Left colon (tissue), 2 donors: ENCODE results near the gene TNIP1. TPM values are rescaled to one million over a fixed set of nuclear protein-coding genes. Genes with fewer than 3 reads are reported as not detected.
A peak's percentile ranks its signal among the peaks of the same experiment; 100 is the strongest.

Experiments
- ATAC-seq: fragments of 200-7000 bp; cut with Tn5 transposase; one replicate; pipeline ENCODE4 v1.9.1; 2020; ENCODE audit warnings: mild to moderate bottlenecking, moderate library complexity
- DNase-seq, 2 donors: peaks; one replicate each; pipeline ENCODE4 v3.0.0-alpha.2; 2020
- intact Hi-C, 2 donors: fragments of 100-400 bp; cut with DNase I in 1 of 2; cut with micrococcal nuclease in 1 of 2; formaldehyde crosslinking; loops; one replicate each; pipeline versions ENCODE4 v1.11.2 to v1.14.0; 2022; cut with DNase I, micrococcal nuclease
- total RNA-seq, 2 donors: library from RNA; stranded (reverse); fragmentation: NEBNext Ultra II Directional; extraction: Animal tissue kit (Norgen Biotek cat#: 25700); gene quantifications; one replicate each; pipeline ENCODE4 v1.2.1, GENCODE V29; 2021
- donor health status: DM: no; HTN: no; CAD: no.
- donor health status: DM: yes; HTN: yes; CAD: no.

The TNIP1 gene
- total RNA-seq, 2 donors from 2014 or later: 200 to 215 TPM

DNA sequence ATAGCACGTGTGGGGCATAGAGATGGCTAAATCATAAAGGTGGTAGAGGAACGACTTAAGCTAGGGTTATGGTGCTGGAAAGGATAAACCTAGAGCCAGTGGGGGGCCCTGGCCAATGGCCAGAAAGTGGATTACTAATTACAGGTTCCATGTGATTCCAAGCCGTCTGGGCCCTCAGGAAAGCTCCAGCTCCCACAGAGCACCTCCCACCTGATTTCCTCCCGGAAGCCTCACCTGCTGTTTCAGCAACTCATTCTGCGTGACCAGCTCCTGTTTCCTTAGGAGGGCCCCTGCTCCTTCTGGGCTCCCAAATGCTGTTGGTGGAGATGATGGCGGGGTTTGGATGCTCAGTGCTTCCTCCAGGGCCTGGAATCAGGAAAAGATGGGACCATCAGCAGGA is 44.3 kb downstream of the TNIP1 start:
- intact Hi-C loops: no loop called here
- no peak for ATAC-seq
- DNase-seq: no peak

DNA sequence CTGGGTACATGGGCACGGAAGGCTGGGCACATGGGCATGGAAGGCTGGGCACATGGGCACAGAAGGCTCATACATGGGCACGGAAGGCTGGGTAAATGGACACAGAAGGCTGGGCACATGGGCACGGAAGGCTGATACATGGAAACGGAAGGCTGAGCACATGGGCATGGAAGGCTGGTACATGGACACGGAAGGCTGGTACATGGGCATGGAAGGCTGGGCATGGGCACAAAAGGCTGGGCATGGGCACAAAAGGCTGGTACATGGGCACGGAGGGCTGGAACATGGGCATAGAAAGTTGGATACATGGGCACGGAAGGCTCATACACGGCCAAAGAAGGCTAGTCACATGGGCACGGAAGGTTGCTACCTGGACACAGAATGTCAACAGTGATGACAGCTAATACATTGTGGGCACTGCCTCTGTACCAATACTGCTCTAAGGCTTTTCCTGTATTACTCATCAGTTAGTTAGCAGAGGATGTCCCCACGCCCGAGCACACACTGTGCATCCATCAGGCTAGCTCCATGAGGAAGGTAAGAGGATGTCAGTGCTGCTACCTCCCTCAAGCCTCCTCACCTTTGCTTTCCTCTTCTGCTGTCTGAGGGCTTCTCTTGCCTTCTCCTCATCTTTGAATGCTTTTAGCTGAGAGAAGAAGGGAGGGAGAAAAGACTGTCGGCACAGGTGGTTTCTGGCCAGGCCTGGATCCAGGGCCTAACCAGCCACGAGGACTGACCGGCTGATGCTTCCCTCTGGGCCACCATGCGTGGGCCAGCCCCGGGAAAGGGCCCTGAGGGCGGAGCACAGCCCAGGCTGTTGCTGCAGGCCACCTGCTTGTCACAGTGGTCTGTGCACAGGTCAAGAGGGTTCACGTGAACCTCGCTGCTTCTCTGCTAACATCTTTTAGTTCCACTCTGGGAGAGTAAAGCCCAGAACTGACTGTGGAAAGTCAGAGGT is 46.1 kb downstream of the TNIP1 start:
- DNase-seq (no peak), ATAC-seq (peak; percentile 30)
- intact Hi-C loops: no loop called here

DNA sequence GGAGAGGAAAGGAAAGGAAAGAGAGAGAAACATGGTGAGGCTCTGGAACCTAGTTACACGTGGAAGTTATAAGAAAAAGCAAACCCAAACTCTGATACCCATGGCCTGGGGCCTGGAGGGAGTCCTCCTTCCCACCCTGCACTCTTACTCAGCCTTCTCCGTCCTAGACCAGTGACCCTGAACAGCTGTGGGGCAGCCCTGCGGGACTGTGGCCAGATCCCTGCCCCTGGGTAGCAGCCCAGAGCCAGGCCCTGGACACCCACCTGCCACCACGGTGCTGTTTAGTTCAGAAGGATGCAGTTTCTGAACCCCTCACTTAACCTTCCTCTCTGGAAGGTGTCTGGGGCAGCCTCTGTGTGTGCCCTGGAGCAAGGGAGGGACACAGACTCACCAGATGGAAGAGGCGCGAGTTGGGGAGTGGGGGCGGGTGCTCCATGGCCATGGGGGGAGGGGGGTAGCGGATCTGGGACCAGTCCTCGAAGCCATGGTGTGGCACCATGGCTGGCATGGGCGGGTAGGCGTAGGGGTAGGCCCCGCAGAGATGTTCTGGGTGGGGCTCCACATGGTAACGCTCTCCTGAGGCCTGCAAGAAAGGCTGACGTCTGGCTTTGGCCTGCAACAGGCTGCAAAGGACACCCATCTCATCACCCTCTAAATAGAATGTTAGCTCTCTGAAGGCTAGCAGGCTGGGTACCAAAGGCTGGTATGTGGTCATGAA is 47.5 kb downstream of the TNIP1 start:
- ATAC-seq (no peak), DNase-seq (no peak)
- intact Hi-C loops: no loop called here

GRCh38 chr5:151031554-151031953 is 49.3 kb downstream of the TNIP1 start:
- intact Hi-C loops: no loop called here
- no peak for ATAC-seq
- DNase-seq: no peak

DNA sequence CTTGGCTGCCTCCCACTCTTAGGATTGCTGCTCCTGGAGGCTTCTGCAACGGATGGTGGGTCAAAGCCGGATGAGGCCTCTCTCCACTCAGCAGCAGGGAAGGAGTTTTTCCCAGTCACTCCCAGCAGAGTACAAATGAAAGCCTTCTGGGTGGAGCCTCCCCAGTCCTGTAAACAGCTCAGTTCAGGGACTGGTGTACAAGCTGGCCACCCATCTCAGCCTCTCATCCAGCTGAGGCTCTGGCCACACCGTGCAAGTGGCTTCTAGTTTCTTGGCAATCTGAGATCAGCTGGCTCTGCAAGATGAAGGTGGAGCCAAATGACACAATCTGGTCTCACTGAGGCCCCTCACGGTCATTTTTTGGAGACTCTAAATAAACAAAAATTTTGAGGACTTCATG is 50.5 kb downstream of the TNIP1 start:
- intact Hi-C loops: no loop called here
- DNase-seq (peak in 1 of 2 donors; percentile 50), ATAC-seq (peak; percentile 27)

DNA sequence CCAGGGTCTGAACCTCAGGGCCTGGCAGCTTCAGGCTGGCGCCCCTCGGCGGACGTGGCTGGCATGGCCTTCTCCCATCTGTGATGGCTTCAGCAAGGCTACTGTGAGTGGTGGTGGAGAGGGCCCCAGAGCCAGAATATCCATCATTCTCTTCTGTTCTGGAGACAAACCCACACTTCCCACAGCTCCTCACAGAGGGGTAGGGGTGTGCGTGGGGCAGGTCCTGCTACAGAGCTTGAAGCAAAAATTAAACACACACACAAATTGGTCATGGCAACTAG is 50.8 kb downstream of the TNIP1 start:
- intact Hi-C loops: no loop called here
- no peak for ATAC-seq
- DNase-seq: no peak

DNA sequence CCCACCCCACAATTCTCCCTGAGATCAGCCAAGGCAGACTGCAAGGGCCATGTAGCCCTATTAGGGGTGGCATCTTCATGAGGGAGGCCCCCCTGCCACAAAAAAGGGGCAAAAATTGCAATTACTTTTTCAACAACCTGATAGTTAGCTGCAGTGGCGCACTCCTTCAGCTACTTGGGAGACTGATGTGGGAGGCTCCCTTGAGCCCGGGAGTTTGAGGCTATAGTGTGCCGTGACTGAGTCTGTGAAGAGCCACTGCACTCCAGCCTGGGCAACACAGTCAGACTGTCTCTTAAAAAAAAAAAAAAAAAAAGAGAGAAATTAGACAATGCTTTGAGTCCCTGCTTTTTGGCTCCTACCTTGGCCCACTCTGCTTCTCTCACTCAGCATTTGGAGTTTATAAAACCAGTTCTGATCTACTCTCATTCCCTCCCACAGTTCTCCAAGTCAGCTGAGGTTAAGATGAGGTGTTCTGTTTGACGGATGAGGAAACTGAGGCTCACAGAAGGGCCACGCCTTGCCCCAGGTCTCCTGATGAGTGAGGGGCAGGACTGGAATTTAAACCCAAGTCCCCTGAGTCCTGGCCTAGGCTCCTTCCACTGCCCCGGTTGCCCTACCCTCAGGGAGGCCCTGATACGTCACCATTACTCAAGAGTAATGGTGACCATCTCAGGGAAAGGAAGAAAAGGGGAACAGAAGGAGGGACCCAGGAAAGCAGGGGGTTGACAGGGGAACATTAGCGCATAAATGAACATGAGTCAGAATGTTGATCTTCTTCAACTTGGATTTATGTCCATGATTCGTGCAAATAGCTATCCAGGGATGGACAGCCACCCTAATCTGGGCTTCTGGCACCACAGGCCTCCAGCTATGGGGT is 51.4 kb downstream of the TNIP1 start:
- ATAC-seq (no peak), DNase-seq (no peak)
- intact Hi-C loops: no loop called here

DNA sequence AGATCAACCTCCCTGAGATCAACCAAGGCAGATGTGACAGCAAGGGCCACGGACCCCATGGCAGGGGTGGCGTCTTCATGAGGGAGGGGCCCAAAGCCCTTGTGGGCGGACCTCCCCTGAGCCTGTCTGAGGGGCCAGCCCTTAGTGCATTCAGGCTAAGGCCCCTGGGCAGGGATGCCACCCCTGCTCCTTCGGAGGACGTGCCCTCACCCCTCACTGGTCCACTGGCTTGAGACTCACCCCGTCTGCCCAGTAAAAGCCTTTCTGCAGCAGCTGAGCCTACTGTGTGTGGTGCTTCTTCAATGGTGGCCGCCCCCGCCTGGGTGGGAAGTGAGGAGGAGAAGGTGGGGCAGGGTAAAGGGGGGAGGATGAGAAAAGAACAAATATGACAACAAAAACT is 52.1 kb downstream of the TNIP1 start:
- ATAC-seq: no peak
- intact Hi-C loops: no loop called here
- DNase-seq: no peak

DNA sequence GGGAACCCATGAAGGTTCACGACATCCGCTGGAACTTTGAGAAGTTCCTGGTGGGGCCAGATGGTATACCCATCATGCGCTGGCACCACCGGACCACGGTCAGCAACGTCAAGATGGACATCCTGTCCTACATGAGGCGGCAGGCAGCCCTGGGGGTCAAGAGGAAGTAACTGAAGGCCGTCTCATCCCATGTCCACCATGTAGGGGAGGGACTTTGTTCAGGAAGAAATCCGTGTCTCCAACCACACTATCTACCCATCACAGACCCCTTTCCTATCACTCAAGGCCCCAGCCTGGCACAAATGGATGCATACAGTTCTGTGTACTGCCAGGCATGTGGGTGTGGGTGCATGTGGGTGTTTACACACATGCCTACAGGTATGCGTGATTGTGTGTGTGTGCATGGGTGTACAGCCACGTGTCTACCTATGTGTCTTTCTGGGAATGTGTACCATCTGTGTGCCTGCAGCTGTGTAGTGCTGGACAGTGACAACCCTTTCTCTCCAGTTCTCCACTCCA is 52.8 kb downstream of the TNIP1 start:
- ATAC-seq: no peak
- intact Hi-C loops: no loop called here
- DNase-seq: no peak

DNA sequence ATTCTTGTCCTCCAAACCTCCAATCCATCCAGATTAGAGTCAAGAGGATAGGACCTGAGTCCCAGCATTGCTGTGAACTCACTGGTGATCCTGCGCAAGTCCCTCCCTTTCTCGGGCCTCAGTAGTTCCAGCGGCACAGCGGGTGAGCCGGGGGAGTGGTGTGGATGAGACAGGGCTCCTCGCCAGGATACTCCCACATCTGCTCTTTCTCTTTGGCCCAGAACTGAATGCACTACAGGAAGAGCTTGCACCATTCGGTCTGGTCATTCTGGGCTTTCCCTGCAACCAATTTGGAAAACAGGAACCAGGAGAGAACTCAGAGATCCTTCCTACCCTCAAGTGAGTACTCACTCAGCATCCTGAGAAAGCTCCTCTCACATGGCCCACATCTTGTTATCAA is 54.2 kb downstream of the TNIP1 start:
- ATAC-seq (no peak), DNase-seq (no peak)
- intact Hi-C loops: no loop called here

DNA sequence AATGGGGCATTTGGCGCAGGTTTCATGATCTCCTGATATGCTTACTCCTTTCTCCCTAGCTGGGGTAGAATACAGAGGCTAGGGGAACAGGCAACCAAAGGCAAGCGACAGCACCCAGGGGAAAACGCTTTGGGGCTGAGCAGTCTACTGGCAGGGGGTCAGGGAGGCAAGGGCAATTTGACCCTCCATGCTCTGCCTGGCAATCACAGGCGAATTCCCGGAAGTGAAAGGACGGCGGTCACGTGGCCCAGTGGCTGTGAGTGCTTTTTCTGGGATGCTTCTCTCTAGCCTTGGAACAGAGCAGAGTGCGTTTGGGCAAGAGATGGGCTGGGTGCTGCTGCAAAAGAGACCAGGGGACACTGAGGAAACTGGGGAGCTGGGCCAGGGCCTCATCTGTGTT is 54.7 kb downstream of the TNIP1 start:
- DNase-seq (no peak), ATAC-seq (no peak)
- intact Hi-C loops: no loop called here

- ATAC-seq (no peak), DNase-seq (no peak)
- intact Hi-C loops: no loop called here
Measured at GRCh38 chr5:151025250-151025606, 55.6 kb downstream of the TNIP1 start.

GRCh38 chr5:151024440-151025249 is 56.2 kb downstream of the TNIP1 start:
- ATAC-seq: no peak
- DNase-seq: no peak
- intact Hi-C loops: no loop called here

- peak; percentile 60 to 70 for DNase-seq
- intact Hi-C loops: no loop called here
- ATAC-seq: peak; percentile 81
Measured at GRCh38 chr5:151023651-151024050, 57.2 kb downstream of the TNIP1 start.

DNA sequence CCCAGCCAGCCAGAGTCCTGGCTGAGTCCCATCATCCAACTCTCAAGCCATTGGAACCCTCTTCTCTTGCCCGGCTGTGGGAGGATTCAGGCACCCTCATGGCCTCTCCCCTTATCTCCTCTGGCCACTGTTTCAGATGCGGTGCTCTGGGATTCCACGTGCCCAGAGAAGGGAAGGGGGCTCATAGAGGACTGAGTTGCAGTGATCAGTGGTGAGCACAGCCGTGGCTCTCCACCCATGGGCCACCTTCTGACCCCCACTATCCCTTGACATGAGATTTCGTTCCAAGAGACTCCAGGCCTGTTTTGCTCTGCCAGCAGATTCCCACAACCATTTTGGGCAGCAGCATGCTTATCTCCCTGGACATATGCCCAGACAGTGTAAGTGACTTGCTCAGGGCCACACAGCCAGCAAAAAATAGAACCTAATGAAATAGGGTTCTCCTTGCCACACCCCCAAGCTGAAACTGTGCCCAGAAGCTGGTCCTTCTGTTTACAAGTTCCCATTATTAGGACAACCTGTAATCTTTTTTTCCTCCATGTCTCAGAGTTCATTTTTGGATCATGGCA is 57.7 kb downstream of the TNIP1 start:
- ATAC-seq (no peak), DNase-seq (peak in 1 of 2 donors; percentile 55)
- intact Hi-C loops: no loop called here

GRCh38 chr5:151022511-151023018 is 58.3 kb downstream of the TNIP1 start:
- DNase-seq (no peak), ATAC-seq (no peak)
- intact Hi-C loops: no loop called here

DNA sequence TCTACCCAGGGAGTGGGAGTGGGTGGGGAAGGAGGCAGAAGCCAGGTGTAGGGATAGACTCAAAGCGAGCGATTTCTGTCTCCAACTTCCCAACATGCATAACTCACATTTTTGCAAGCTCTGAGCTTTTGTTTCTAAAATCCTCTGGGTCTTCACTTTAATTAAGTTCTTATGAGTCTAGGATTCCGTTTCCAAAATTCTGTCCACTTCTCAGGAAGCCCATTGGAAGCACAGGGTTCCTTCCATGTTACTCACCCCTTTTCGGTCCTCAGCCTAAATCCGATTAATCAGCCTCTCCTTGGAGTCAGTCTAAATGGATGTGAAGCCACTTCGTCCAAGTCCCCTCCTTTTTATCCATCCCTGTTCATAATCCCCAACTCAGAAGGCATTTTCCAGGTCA is 59.1 kb downstream of the TNIP1 start:
- no peak for DNase-seq
- intact Hi-C loops: no loop called here
- ATAC-seq: no peak
